Measurements from ENCODE around the gene PLP1. TPM values are rescaled to one million over a fixed set of nuclear protein-coding genes. Genes with fewer than 3 reads are reported as not detected.

The PLP1 gene
- polyA plus RNA-seq, 2 of the 4 experiments (the other 2 are of a cell fraction), result not detected

DNA sequence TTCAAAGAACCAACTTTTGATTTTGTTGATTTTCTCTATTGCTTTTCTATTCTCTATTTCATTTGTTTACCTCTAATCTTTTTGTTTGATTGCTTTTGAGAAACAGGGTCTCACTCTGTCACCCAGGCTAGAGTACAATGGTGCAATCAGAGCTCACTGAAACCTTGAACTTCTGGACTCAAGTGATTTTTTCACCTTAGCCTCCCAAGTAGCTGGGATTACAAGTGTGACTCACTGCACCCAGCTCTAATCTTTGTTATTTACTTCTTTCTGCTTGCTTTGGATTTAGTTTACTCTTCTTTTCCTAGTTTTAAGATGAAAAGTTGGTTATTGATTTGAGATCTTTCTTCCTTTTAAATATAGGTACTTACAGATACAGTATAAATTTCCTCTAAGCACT lies 29.2 kb downstream of the PLP1 start:
- no peak for TF ChIP-seq FOXS1 (CRISPR knock-in tag; IDR thresholded peaks at IDR 0.05)
- no peak for TF ChIP-seq CBX2 (IDR thresholded peaks at IDR 0.05; ENCODE audit: borderline replicate concordance, low read depth)
- TF ChIP-seq, protein P1, sequence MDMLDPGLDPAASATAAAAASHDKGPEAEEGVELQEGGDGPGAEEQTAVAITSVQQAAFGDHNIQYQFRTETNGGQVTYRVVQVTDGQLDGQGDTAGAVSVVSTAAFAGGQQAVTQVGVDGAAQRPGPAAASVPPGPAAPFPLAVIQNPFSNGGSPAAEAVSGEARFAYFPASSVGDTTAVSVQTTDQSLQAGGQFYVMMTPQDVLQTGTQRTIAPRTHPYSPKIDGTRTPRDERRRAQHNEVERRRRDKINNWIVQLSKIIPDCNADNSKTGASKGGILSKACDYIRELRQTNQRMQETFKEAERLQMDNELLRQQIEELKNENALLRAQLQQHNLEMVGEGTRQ (IDR thresholded peaks at IDR 0.05), result no peak
- TF ChIP-seq HOXB5 (CRISPR knock-in tag; IDR thresholded peaks at IDR 0.05), result no peak
- no peak for TF ChIP-seq ZSCAN20 (CRISPR knock-in tag; IDR thresholded peaks at IDR 0.05)
- no peak for TF ChIP-seq REST (IDR thresholded peaks at IDR 0.05)
- TF ChIP-seq GATA3 (IDR thresholded peaks at IDR 0.05; ENCODE audit: borderline replicate concordance), result no peak
- no peak for TF ChIP-seq FOSB (CRISPR knock-in tag; IDR thresholded peaks at IDR 0.05)
- no peak for TF ChIP-seq FOSL2 (IDR thresholded peaks at IDR 0.05)
- TF ChIP-seq FOSL2 (CRISPR knock-in tag; IDR thresholded peaks at IDR 0.05), result no peak
- TF ChIP-seq, protein P2, sequence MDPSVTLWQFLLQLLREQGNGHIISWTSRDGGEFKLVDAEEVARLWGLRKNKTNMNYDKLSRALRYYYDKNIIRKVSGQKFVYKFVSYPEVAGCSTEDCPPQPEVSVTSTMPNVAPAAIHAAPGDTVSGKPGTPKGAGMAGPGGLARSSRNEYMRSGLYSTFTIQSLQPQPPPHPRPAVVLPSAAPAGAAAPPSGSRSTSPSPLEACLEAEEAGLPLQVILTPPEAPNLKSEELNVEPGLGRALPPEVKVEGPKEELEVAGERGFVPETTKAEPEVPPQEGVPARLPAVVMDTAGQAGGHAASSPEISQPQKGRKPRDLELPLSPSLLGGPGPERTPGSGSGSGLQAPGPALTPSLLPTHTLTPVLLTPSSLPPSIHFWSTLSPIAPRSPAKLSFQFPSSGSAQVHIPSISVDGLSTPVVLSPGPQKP (IDR thresholded peaks at IDR 0.05; ENCODE audit: low read depth, low read length), result no peak
- TF ChIP-seq EP300 (IDR thresholded peaks at IDR 0.05), result no peak
- TF ChIP-seq ZC3H11A (IDR thresholded peaks at IDR 0.05), result no peak
- TF ChIP-seq JUN (IDR thresholded peaks at IDR 0.05), result no peak
- TF ChIP-seq TP53 (CRISPR knock-in tag; IDR thresholded peaks at IDR 0.05), result no peak
- TF ChIP-seq, protein P3, sequence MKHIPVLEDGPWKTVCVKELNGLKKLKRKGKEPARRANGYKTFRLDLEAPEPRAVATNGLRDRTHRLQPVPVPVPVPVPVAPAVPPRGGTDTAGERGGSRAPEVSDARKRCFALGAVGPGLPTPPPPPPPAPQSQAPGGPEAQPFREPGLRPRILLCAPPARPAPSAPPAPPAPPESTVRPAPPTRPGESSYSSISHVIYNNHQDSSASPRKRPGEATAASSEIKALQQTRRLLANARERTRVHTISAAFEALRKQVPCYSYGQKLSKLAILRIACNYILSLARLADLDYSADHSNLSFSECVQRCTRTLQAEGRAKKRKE (CRISPR knock-in tag; IDR thresholded peaks at IDR 0.05; ENCODE audit: low read depth), result no peak
- TF ChIP-seq MAZ (IDR thresholded peaks at IDR 0.05; ENCODE audit: borderline replicate concordance, low read depth, low read length), result no peak
- ChIA-PET POLR2A (no interaction called here), CTCF (no interaction called here)
- FAIRE-seq (no peak), ATAC-seq (no peak), DNase-seq (ENCODE audit: low read depth in 1 of 2, low spot score in 1 of 2) (no peak)
- Histone ChIP-seq H3K4me1 (no peaks in the 10 kb centered on the region), H3K4me3 (no peak overlapping the region), H3K27ac (no peak overlapping the region), H3K9me3 (no peaks in the 10 kb centered on the region), H3K4me2 (no peak overlapping the region)

DNA sequence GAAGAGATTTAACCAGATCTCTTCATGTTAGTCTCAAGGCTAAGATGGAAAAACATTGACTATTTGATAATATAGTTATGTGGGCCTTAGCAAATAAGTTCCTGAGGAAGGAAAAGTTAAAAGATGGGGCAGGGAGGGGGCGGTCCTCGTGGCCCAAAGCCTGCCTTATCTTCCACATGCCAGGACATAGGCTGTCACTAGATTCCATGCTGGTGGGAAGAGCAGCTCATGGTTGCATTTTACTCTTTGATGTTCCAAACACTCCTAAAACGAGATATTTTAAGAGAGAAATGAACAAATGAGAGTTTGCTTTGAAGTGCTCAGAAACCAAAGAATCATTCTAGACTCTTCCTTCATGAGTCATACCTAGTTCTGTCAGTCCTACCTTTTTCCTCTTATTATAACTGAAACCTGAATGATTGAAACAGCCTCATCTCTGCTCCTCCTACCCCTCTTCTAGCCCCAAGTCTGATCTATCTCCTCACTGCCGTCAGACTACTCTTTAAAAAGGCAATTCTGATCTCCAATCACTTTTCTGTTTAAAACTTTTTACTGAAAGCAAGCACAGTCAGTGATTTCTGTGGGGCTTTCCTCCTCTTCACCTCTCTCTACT lies 30.3 kb downstream of the PLP1 start:
- H3K27ac ChIP-seq, result no peak overlapping the region
- CTCF ChIA-PET, result no interaction called here
- WGBS (ENCODE audit: missing lambda C conversion rate), result 28% methylated on average over 4 of the region's 4 CpGs

More for the DNA sequence above, 30.3 kb downstream of the PLP1 start:
- POLR2A ChIA-PET, result no interaction called here
- Histone ChIP-seq H3K4me2 (no peak overlapping the region), H3K4me3 (no peak overlapping the region), H3K4me1 (no peaks in the 10 kb centered on the region), H3K9me3 (no peaks in the 10 kb centered on the region)
- FAIRE-seq, result peak; percentile 79
- no peak for ATAC-seq
- TF ChIP-seq TP53 (CRISPR knock-in tag; IDR thresholded peaks at IDR 0.05) (no peak), CEBPB (IDR thresholded peaks at IDR 0.05) (no peak), POLR2AphosphoS2 (conservative IDR thresholded peaks at IDR 0.05; ENCODE audit: low read length) (no peak), HOXB13 (CRISPR knock-in tag; IDR thresholded peaks at IDR 0.05; ENCODE audit: low read depth) (no peak), RARB (CRISPR knock-in tag; IDR thresholded peaks at IDR 0.05) (no peak), BHLHE40 (IDR thresholded peaks at IDR 0.05; ENCODE audit: low read depth, low read length) (no peak), SREBF2 (IDR thresholded peaks at IDR 0.05) (no peak), RFX5 (IDR thresholded peaks at IDR 0.05) (no peak), MYC (IDR thresholded peaks at IDR 0.05; ENCODE audit: borderline replicate concordance, low read length) (no peak), FOXS1 (CRISPR knock-in tag; IDR thresholded peaks at IDR 0.05) (no peak), GATA3 (IDR thresholded peaks at IDR 0.05; ENCODE audit: borderline replicate concordance) (no peak), CHD4 (IDR thresholded peaks at IDR 0.05; ENCODE audit: borderline replicate concordance) (no peak), FOSB (CRISPR knock-in tag; IDR thresholded peaks at IDR 0.05) (no peak), HOXB5 (CRISPR knock-in tag; IDR thresholded peaks at IDR 0.05) (no peak), EP300 (IDR thresholded peaks at IDR 0.05) (no peak)
- TF ChIP-seq, protein P4, sequence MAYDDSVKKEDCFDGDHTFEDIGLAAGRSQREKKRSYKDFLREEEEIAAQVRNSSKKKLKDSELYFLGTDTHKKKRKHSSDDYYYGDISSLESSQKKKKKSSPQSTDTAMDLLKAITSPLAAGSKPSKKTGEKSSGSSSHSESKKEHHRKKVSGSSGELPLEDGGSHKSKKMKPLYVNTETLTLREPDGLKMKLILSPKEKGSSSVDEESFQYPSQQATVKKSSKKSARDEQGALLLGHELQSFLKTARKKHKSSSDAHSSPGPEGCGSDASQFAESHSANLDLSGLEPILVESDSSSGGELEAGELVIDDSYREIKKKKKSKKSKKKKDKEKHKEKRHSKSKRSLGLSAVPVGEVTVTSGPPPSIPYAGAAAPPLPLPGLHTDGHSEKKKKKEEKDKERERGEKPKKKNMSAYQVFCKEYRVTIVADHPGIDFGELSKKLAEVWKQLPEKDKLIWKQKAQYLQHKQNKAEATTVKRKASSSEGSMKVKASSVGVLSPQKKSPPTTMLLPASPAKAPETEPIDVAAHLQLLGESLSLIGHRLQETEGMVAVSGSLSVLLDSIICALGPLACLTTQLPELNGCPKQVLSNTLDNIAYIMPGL (CRISPR knock-in tag; IDR thresholded peaks at IDR 0.05; ENCODE audit: borderline replicate concordance), result no peak
- TF ChIP-seq, protein P5, sequence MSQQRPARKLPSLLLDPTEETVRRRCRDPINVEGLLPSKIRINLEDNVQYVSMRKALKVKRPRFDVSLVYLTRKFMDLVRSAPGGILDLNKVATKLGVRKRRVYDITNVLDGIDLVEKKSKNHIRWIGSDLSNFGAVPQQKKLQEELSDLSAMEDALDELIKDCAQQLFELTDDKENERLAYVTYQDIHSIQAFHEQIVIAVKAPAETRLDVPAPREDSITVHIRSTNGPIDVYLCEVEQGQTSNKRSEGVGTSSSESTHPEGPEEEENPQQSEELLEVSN (IDR thresholded peaks at IDR 0.05; ENCODE audit: borderline replicate concordance, low read depth), result no peak
- DNase-seq (ENCODE audit: low read depth in 1 of 2, low spot score in 1 of 2), result no peak

Data from A549 (cell line).